ENCODE measurements around the gene EVI5L.

DNA sequence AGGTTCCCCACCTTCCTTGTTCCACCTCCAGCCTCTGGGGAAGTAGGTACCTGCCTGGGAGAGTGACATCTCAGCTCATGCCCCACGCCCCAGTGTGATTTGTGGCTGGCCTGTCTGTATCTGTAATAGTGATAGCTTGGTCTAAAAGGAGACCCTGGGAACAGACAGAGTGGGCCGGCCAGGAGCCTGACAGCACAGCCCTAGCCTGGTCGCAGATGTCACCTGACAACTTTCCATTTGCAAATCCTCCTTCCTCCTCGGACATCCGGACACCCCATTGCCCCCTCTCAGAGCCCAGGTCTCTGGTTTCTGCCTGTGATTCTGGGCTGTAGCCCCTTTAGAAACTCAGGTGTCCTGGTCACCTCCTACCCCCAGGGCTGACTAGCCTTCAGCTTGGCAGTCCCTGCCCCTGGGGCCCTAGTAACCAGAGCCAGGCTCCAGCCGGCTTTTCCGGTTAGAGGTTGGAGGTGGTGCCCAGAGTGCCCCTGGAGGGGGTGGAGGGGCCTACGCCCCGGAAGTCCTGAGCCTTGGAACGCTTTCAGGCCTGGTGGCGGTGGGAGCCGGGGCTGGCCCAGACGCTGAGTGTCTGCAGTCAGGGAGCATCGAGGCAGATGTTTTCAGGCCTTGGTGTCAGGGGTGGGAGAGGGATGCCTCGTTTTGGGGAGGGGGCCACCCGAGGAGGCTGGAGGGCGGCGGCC is 64.7 kb downstream of the EVI5L start:
- TF ChIP-seq, protein P1, sequence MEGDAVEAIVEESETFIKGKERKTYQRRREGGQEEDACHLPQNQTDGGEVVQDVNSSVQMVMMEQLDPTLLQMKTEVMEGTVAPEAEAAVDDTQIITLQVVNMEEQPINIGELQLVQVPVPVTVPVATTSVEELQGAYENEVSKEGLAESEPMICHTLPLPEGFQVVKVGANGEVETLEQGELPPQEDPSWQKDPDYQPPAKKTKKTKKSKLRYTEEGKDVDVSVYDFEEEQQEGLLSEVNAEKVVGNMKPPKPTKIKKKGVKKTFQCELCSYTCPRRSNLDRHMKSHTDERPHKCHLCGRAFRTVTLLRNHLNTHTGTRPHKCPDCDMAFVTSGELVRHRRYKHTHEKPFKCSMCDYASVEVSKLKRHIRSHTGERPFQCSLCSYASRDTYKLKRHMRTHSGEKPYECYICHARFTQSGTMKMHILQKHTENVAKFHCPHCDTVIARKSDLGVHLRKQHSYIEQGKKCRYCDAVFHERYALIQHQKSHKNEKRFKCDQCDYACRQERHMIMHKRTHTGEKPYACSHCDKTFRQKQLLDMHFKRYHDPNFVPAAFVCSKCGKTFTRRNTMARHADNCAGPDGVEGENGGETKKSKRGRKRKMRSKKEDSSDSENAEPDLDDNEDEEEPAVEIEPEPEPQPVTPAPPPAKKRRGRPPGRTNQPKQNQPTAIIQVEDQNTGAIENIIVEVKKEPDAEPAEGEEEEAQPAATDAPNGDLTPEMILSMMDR (IDR thresholded peaks at IDR 0.05): peak in 2 of 7 experiments; percentile 2 to 36
- peak in 1 of 3 donors; percentile 20 for TF ChIP-seq POLR2A (IDR thresholded peaks at IDR 0.05)
